ENCODE results near the gene CRY1.
"Not testable (repeated sequence)": the region's sequence is repeated elsewhere in the genome, so short reads cannot be mapped to it uniquely, and the experiment has no call there.

CRY1 gene

GRCh38 chr12:107057071-107057834, 36.1 kb downstream of the CRY1 start:
- no peak for DNase-seq

- DNase-seq: no peak
These were observed 39.6 kb downstream of the CRY1 start for GRCh38 chr12:107053709-107054108.

- no peak for DNase-seq
These were observed 48.2 kb downstream of the CRY1 start for GRCh38 chr12:107045186-107045585.

- DNase-seq: no peak
These were observed 50.5 kb downstream of the CRY1 start for GRCh38 chr12:107042801-107043200.

- DNase-seq: peak; percentile 3
These were observed 57.6 kb downstream of the CRY1 start for GRCh38 chr12:107035733-107036132.

GRCh38 chr12:107033758-107034739, 59.3 kb downstream of the CRY1 start:
- DNase-seq: no peak

- DNase-seq: no peak
These were observed 61.1 kb downstream of the CRY1 start for GRCh38 chr12:107032266-107032665.

- DNase-seq: no peak
These were observed 62.3 kb downstream of the CRY1 start for GRCh38 chr12:107031061-107031460.

GRCh38 chr12:107029081-107029480, 64.3 kb downstream of the CRY1 start:
- DNase-seq: no peak

GRCh38 chr12:107027636-107028053, 65.7 kb downstream of the CRY1 start:
- peak; percentile 58 for DNase-seq

- no peak for DNase-seq
These were observed 66.3 kb downstream of the CRY1 start for GRCh38 chr12:107026806-107027635.

- not testable (repeated sequence) for DNase-seq
These were observed 67.0 kb downstream of the CRY1 start for GRCh38 chr12:107026356-107026755.

GRCh38 chr12:107025671-107026070, 67.7 kb downstream of the CRY1 start:
- DNase-seq: no peak

- no peak for DNase-seq
These were observed 73.8 kb downstream of the CRY1 start for GRCh38 chr12:107019546-107019945.

- DNase-seq: no peak
These were observed 76.3 kb downstream of the CRY1 start for GRCh38 chr12:107017042-107017441.

- DNase-seq: no peak
These were observed 79.3 kb downstream of the CRY1 start for GRCh38 chr12:107014055-107014454.

GRCh38 chr12:107012736-107013425, 80.5 kb downstream of the CRY1 start:
- no peak for DNase-seq

GRCh38 chr12:107011519-107011918, 81.8 kb downstream of the CRY1 start:
- DNase-seq: no peak

- DNase-seq: no peak
These were observed 85.9 kb downstream of the CRY1 start for GRCh38 chr12:107007411-107007810.

- not testable (repeated sequence) for DNase-seq
These were observed 90.7 kb downstream of the CRY1 start for GRCh38 chr12:107002665-107003064.

- DNase-seq: no peak
These were observed 93.9 kb downstream of the CRY1 start for GRCh38 chr12:106999446-106999845.

GRCh38 chr12:106997916-106998315, 95.4 kb downstream of the CRY1 start:
- no peak for DNase-seq

All from suppressor macrophage treated with lipopolysaccharide for 4 hours (primary cell).